Activated CD4-positive, alpha-beta memory T cell treated with anti-CD3 and anti-CD28 coated beads for 36 hours (primary cell): ENCODE data around the gene CYSTM1. TPM values are rescaled to one million over a fixed set of nuclear protein-coding genes. Genes with fewer than 3 reads are reported as not detected.

Experiments used
- CTCF ChIA-PET: fragments of 350-600 bp; sonication (Branson Sonifier 250); formaldehyde crosslinking; loops from one replicate; lab custom pipeline; 2021; ENCODE audit warnings: antibody characterized with exemption, inconsistent platforms; lab: Charles Lee
- POLR2A ChIA-PET: fragments of 350-600 bp; sonication (Branson Sonifier 250); formaldehyde crosslinking; loops from one replicate; lab custom pipeline; 2021; ENCODE audit warnings: antibody characterized with exemption; lab: Charles Lee
- DNase-seq: peaks from one replicate; pipeline ENCODE4 v3.0.0-alpha.2; 2020
- H3K27ac Mint-ChIP-seq: one replicate; pipeline ENCODE4 v1.8.0; 2021; ENCODE audit warnings: mixed read lengths
- H3K27me3 Mint-ChIP-seq: one replicate; pipeline ENCODE4 v1.8.0; 2021; ENCODE audit warnings: mixed read lengths
- H3K36me3 Mint-ChIP-seq: one replicate; pipeline ENCODE4 v1.8.0; 2021; ENCODE audit warnings: mixed read lengths
- H3K4me1 Mint-ChIP-seq: one replicate; pipeline ENCODE4 v1.8.0; 2021; ENCODE audit warnings: low read depth, mixed read lengths
- H3K4me3 Mint-ChIP-seq: one replicate; pipeline ENCODE4 v1.8.0; 2021; ENCODE audit warnings: mild to moderate bottlenecking, mixed read lengths
- H3K9me3 Mint-ChIP-seq: one replicate; pipeline ENCODE4 v1.8.0; 2021; ENCODE audit warnings: mixed read lengths
- intact Hi-C: fragments of 100-400 bp; cut with micrococcal nuclease; formaldehyde crosslinking; loops from one replicate; pipeline ENCODE4 v1.15.1; 2023
- total RNA-seq, 2 experiments: library from RNA; stranded (reverse); gene quantifications; one replicate each; pipeline ENCODE4 v1.2.3, GENCODE V29; 2021

Gene CYSTM1
- total RNA-seq, 2 experiments from 2014 or later, result 25.2 to 26.5 TPM

DNA sequence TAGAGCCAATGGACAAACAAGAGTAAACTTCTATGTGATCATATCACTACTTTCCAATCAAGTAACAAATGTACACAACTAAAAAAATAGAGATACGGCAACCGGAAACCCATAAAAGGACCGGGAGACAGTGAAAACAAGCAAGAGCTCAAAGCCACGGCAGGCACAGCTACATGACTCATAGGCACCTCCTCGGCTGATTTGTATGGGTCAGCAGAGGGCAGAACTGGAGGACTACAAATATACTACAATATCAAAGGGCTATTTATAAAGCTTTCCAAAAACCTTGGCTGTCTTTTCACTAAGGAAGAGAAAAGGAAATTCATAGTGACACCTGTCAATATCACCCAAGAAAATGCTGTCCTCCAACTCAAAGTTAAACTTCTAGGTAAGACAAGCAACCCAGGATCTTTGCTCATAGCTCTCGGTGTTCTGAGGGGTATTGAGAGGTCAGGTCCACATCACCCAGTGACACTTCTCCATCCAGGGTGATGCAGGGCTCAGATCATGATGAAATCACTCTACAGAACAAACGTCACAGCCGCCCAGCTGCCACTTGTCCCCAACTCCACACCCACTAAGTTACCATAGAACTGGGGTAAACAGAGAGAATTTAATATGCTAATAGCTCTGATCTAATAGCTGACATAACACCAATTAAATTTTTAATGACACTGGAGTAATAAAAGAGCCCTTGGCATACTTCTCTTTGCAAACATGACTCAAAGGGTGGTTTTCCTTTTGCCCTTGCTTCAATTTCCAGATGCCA, 86.6 kb downstream of the CYSTM1 start:
- Mint-ChIP-seq H3K27ac (peak overlapping the region; percentile 6), H3K36me3 (peaks cover 27% of the 10 kb centered on the region), H3K9me3 (no peaks in the 10 kb centered on the region), H3K4me1 (peaks cover 62% of the 10 kb centered on the region), H3K4me3 (no peak overlapping the region), H3K27me3 (no peaks in the 10 kb centered on the region)
- DNase-seq, result peak; percentile 51
- ChIA-PET POLR2A (interaction anchor here (0.6 to 2.2 kb wide), 2 partner anchors 10 to 17 kb away, joined by 3 to 7 read pairs; no protein-coding TSS in a partner anchor), CTCF (interaction anchor here (0.5 to 3.6 kb wide), 10 partner anchors 10 to 1162 kb away, joined by 3 to 22 read pairs (median 6); partner anchors contain the start of gene HBEGF)
- intact Hi-C loops, result no loop called here

DNA sequence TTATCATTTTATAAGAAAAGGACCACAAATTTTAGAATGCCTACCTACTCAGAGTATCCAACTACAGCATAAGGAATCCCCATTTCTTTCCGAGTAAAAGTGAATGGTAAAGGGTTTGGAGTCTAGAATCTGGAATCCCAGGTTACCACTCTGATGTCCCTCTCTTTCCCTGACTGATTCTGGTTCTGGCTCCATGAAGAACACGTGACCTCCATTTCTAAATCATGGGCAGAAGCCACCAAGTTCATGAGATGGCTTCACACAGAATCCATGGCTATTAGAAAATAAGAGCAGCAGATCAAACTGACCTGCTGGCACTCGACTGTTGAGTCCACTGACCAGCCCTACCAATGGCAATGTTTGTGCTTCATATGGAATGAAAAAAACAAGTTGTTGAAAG, 87.2 kb downstream of the CYSTM1 start:
- Mint-ChIP-seq H3K36me3 (peaks cover 27% of the 10 kb centered on the region), H3K27ac (no peak overlapping the region), H3K4me1 (peaks cover 65% of the 10 kb centered on the region), H3K4me3 (no peak overlapping the region), H3K9me3 (no peaks in the 10 kb centered on the region), H3K27me3 (no peaks in the 10 kb centered on the region)
- intact Hi-C loops, result no loop called here
- no peak for DNase-seq
- CTCF ChIA-PET, result interaction anchor here (1.0 to 3.6 kb wide), 7 partner anchors 11 to 89 kb away, joined by 3 to 22 read pairs (median 7); partner anchors contain the start of gene HBEGF
- POLR2A ChIA-PET, result interaction anchor here (2.2 kb wide), 1 partner anchor 10 kb away, joined by 7 read pairs; no protein-coding TSS in a partner anchor

DNA sequence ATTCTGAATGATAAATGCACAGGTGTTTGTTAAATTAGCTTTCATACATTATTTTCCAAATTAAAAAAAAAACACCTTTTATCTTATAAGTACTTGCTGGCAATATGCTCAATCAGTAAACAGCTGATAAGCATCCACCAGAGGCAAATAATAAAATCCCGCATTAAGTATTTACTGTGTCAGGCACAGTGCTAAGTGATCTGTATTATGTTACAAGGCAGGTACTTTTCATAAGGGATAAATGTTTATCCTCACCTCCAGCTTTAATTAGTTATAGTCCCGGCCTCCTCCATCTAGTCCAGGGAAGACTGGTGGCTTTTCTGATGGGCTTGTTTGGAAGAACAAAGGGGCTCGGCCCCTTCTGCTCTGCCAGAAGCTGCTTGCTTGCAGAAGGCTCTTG, 87.9 kb downstream of the CYSTM1 start:
- intact Hi-C loops, result no loop called here
- Mint-ChIP-seq H3K9me3 (no peaks in the 10 kb centered on the region), H3K36me3 (peaks cover 23% of the 10 kb centered on the region), H3K4me3 (no peak overlapping the region), H3K4me1 (peaks cover 65% of the 10 kb centered on the region), H3K27ac (no peak overlapping the region), H3K27me3 (no peaks in the 10 kb centered on the region)
- no peak for DNase-seq
- ChIA-PET POLR2A (interaction anchor here (2.2 kb wide), 1 partner anchor 11 kb away, joined by 7 read pairs; no protein-coding TSS in a partner anchor), CTCF (interaction anchor here (1.0 to 3.6 kb wide), 6 partner anchors 10 to 89 kb away, joined by 3 to 22 read pairs (median 7); partner anchors contain the start of gene HBEGF)

DNA sequence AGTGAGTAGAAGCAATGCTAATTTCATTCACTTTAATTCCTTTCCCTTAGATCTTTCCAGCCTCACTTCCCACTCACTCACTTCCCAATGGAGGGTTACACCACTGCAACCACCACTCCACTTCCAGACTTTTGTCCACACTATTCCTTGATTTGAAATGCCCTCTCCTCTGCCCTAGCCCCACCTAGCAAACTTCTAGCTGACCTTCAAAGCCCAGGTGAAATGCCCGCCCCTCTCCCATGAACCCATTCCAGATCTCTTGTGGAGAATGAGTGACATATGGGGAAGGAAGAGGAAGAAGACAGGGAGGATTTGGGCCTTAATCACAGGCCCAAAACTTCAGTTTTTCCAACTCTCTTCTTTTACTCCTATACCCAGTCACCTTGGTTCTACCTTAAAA, 90.9 kb downstream of the CYSTM1 start:
- no peaks in the 10 kb centered on the region for H3K9me3 Mint-ChIP-seq
- intact Hi-C loops, result loop anchor here (2.0 kb wide), 1 partner anchor 15 kb away; no protein-coding TSS in a partner anchor
- H3K4me1 Mint-ChIP-seq, result peaks cover 40% of the 10 kb centered on the region
- POLR2A ChIA-PET, result no interaction called here
- H3K27me3 Mint-ChIP-seq, result no peaks in the 10 kb centered on the region
- no peak overlapping the region for H3K4me3 Mint-ChIP-seq
- DNase-seq, result no peak
- CTCF ChIA-PET, result no interaction called here
- H3K36me3 Mint-ChIP-seq, result peaks cover 4% of the 10 kb centered on the region
- no peak overlapping the region for H3K27ac Mint-ChIP-seq

DNA sequence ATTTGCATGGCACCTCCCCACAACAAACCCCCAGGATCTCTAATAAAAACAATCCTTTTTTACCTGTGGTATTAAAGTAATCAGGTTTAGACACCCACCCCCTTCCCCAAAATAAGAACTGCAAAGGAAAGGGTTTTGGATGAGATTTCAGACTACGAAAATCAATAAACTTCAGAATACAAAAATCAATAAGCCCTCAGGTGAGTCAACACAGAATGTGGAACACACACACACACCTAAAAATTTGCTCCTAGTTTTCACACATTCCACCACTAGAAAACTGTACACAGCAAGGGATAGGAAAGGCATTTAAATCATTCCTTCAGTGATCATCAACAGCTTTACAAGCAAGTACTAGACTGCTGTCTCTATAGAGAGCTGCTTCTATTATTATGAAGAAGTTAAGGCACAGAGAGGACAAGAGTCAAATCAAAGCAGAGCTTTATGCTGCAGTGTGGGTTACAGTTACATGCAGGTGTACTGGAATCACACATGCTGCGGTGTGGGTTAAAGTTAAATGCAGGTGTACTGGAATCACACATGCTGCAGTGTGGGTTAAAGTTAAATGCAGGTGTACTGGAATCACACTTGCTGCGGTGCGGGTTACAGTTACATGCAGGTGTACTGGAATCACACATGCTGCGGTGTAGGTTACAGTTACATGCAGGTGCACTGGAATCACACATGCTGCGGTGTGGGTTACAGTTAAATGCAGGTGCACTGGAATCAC, 91.6 kb downstream of the CYSTM1 start:
- no peaks in the 10 kb centered on the region for H3K9me3 Mint-ChIP-seq
- H3K27me3 Mint-ChIP-seq, result no peaks in the 10 kb centered on the region
- intact Hi-C loops, result loop anchor here (2.0 kb wide), 1 partner anchor 16 kb away; no protein-coding TSS in a partner anchor
- ChIA-PET POLR2A (no interaction called here), CTCF (interaction anchor here (1.1 kb wide), 2 partner anchors 22 to 27 kb away, joined by 3 read pairs; no protein-coding TSS in a partner anchor)
- peaks cover 4% of the 10 kb centered on the region for H3K36me3 Mint-ChIP-seq
- H3K27ac Mint-ChIP-seq, result no peak overlapping the region
- no peak overlapping the region for H3K4me3 Mint-ChIP-seq
- no peak for DNase-seq
- H3K4me1 Mint-ChIP-seq, result peaks cover 34% of the 10 kb centered on the region

DNA sequence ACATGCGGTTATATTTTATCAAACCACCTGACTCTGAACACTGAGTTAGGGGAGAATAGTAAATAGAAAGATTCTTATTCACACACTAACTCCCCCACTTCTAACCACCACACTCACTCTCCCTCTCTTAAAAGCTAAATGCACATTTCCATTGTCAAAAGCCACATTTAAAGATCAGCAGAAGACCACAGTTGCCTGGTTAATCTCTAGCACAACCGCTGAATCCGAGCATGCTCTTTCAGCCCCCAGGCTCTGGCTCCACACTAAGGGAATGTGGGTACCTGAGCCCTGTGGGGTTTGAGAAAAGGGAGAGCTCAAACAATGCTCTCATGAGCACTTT, 92.2 kb downstream of the CYSTM1 start:
- no peak for DNase-seq
- Mint-ChIP-seq H3K27me3 (no peaks in the 10 kb centered on the region), H3K9me3 (no peaks in the 10 kb centered on the region), H3K36me3 (peaks cover 4% of the 10 kb centered on the region), H3K4me1 (peaks cover 31% of the 10 kb centered on the region), H3K4me3 (no peak overlapping the region), H3K27ac (no peak overlapping the region)
- ChIA-PET CTCF (interaction anchor here (0.8 to 1.1 kb wide), 3 partner anchors 23 to 85 kb away, joined by 3 read pairs; no protein-coding TSS in a partner anchor), POLR2A (interaction anchor here (0.6 kb wide), 1 partner anchor 455 kb away, joined by 3 read pairs; no protein-coding TSS in a partner anchor)
- intact Hi-C loops, result loop anchor here (2.0 kb wide), 1 partner anchor 16 kb away; no protein-coding TSS in a partner anchor

DNA sequence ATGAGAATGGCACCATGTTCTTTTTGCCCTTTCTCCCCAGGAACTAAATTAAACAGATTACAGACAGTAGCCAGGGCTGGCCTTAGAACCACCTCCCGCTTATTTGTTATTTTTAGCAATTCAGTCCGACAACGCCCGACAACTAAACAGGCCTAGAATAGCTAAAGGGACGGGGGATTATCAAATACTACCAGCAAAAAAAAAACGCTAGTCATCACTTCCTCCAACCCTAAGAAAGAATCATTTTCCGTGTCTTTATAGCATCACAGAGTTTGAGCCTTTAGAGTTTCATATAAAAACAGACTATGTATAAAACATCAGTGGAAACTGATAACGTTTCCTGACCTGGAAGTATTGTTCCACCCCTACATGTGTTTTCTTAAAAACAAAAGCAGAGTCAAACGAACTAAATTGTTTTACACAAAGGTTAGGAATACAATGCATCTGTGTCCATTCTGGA, 92.6 kb downstream of the CYSTM1 start:
- ChIA-PET CTCF (interaction anchor here (0.8 to 1.1 kb wide), 3 partner anchors 23 to 85 kb away, joined by 3 read pairs; no protein-coding TSS in a partner anchor), POLR2A (interaction anchor here (0.6 kb wide), 1 partner anchor 455 kb away, joined by 3 read pairs; no protein-coding TSS in a partner anchor)
- H3K4me3 Mint-ChIP-seq, result no peak overlapping the region
- H3K27ac Mint-ChIP-seq, result no peak overlapping the region
- no peaks in the 10 kb centered on the region for H3K36me3 Mint-ChIP-seq
- intact Hi-C loops, result loop anchor here (2.0 kb wide), 1 partner anchor 17 kb away; no protein-coding TSS in a partner anchor
- no peaks in the 10 kb centered on the region for H3K9me3 Mint-ChIP-seq
- no peaks in the 10 kb centered on the region for H3K27me3 Mint-ChIP-seq
- no peak for DNase-seq
- peaks cover 28% of the 10 kb centered on the region for H3K4me1 Mint-ChIP-seq

DNA sequence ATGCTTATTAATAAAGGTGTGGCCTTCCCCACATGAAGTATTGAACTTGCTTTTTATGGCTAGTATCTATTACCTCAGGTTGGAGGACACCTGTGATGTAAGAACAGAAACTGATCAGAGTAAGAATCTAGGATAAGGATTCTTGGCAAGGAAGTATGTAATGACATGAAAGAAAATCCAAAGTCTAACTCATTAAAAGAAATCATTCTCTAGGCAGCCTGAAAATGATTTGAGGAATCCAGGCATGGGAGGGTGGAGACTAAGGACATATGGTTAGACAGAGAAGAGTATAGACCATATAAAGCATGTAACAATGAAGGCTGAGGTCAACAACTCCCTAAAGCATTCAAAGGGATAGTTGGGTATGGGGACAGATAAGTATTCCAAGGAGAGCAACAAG, 95.0 kb downstream of the CYSTM1 start:
- ChIA-PET CTCF (no interaction called here), POLR2A (no interaction called here)
- intact Hi-C loops, result no loop called here
- Mint-ChIP-seq H3K27ac (no peak overlapping the region), H3K27me3 (no peaks in the 10 kb centered on the region), H3K4me1 (peaks cover 36% of the 10 kb centered on the region), H3K36me3 (peaks cover 3% of the 10 kb centered on the region), H3K4me3 (no peak overlapping the region), H3K9me3 (no peaks in the 10 kb centered on the region)
- DNase-seq, result no peak

DNA sequence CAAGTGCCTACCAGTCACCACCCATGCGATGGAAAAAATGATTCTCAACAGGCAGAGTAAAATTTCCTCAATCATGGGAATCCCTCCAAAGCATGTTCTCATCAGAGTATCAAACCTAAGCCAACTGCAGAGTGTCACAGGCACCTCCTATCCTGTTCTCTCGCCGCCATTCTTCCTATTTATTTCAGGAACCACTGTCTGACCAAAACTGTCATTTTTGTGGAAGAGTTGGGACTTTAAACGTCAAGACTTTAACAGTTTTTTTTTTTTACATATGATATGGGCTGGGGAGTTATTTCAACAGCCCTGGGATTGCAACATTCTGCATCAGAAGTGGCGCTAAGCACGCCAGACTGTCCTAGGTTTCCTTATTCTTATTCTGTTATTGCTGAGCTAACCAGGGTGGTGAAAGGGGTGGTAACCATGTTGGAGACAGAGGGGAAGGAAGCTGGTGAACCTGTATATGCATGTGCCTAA, 98.5 kb downstream of the CYSTM1 start:
- Mint-ChIP-seq H3K4me1 (peaks cover 10% of the 10 kb centered on the region), H3K27me3 (no peaks in the 10 kb centered on the region), H3K4me3 (no peak overlapping the region), H3K36me3 (peaks cover 13% of the 10 kb centered on the region), H3K27ac (no peak overlapping the region), H3K9me3 (no peaks in the 10 kb centered on the region)
- POLR2A ChIA-PET, result no interaction called here
- CTCF ChIA-PET, result interaction anchor here (1.0 kb wide), 1 partner anchor 11 kb away, joined by 3 read pairs; no protein-coding TSS in a partner anchor
- no peak for DNase-seq
- intact Hi-C loops, result no loop called here

DNA sequence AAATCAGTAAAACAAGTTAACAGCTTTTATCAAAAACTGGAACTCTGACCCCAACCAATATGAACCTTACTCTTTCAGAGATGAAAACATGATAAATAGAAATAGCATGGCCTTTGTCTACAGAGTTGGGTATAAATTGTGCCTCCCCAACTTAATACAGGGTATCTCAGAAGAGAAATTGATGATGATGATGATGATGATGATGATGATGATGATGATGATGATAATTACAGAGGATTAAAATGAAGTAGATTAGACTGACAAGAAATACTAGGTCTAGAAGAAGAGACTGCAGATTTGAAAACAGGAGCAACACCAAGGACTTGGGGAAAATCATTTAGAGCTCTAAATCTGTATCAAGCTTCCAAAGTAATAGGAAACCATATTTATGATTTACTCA, 100.8 kb downstream of the CYSTM1 start:
- no peak for DNase-seq
- H3K27ac Mint-ChIP-seq, result no peak overlapping the region
- no peaks in the 10 kb centered on the region for H3K27me3 Mint-ChIP-seq
- ChIA-PET CTCF (interaction anchor here (0.7 kb wide), 1 partner anchor 33 kb away, joined by 3 read pairs; no protein-coding TSS in a partner anchor), POLR2A (no interaction called here)
- intact Hi-C loops, result no loop called here
- peaks cover 16% of the 10 kb centered on the region for H3K36me3 Mint-ChIP-seq
- no peak overlapping the region for H3K4me3 Mint-ChIP-seq
- H3K4me1 Mint-ChIP-seq, result peaks cover 14% of the 10 kb centered on the region
- no peaks in the 10 kb centered on the region for H3K9me3 Mint-ChIP-seq

DNA sequence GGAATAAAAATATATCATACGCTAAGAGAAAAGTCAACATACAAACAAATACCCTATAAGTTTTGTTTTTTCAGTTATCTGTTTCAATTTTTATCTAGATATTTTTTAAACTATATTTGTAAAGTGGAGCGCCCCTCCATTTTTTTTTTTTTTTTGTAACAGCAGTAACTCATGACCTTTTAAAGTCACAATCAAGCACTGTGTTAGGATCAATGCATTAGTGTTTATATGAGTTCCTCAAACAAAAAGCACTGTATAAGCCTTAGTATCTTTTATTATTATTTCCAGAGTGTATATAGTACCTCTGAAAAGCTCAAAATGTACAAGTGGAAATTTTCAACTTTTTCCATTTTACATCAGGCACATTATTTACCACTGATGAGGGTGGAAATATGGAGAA, 107.3 kb downstream of the CYSTM1 start:
- intact Hi-C loops, result no loop called here
- H3K27me3 Mint-ChIP-seq, result no peaks in the 10 kb centered on the region
- ChIA-PET CTCF (interaction anchor here (1.0 to 1.8 kb wide), 2 partner anchors 37 to 64 kb away, joined by 3 to 6 read pairs; partner anchors contain the start of gene HBEGF), POLR2A (no interaction called here)
- H3K9me3 Mint-ChIP-seq, result no peaks in the 10 kb centered on the region
- peaks cover 9% of the 10 kb centered on the region for H3K36me3 Mint-ChIP-seq
- H3K27ac Mint-ChIP-seq, result no peak overlapping the region
- no peak overlapping the region for H3K4me3 Mint-ChIP-seq
- peaks cover 9% of the 10 kb centered on the region for H3K4me1 Mint-ChIP-seq
- DNase-seq, result no peak
